ENCODE measurements around the gene SCAF4.

GRCh38 chr21:31777857-31778256, 45.9 kb upstream of the SCAF4 start:
- TF ChIP-seq CTCF (conservative IDR thresholded peaks at IDR 0.05) (no peak), ZFX (IDR thresholded peaks at IDR 0.05) (no peak)

Measured in C4-2B (cell line).